Epidermal melanocyte (primary cell): ENCODE data around the gene OR2G3.

Experiments
- DNase-seq: peaks from one replicate; pipeline ENCODE4 v3.0.0; 2011; ENCODE audit warnings: low spot score; ENCODE audit not compliant: insufficient read length

Gene OR2G3

GRCh38 chr1:247605286-247605685 is at the start of gene OR2G3:
TSS of gene OR2G3 (plus strand) at chr1:247605586. CDS start at chr1:247605586, 0 bp downstream.
- no peak for DNase-seq

DNA sequence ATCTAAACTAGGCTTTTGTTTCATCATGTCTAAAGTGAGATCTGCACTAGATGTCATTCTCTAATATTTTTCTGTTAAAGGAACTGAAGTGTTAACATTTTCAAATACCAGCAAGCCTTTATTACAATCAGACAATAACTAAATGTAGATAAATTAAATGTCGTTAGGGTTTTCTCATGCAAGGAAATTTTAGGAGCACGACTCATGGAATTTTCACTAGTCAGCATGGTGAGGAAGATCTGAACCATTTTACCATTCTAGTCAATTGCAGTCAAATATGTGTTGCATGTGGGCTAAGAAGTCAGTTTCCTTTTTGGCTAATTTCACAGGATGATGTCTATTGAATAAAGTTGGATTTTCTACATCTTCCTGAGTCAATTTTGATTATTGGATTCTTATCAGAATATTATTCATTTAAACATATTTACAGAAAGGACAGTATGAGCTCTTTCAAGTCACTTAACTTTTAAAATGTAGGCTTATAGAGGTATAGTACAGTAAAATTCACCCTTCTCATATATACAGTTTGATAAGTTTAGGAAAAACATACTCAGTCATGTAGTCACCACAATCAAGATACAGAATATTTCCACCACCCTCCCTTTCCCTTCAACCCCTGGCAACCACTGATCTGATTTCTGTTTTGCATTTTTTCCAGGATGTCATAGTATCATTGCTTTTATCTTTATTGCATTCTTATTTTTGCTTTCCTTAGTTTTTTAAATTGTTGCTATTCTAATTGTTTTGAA is 47.3 kb upstream of the OR2G3 start:
- DNase-seq, result no peak

DNA sequence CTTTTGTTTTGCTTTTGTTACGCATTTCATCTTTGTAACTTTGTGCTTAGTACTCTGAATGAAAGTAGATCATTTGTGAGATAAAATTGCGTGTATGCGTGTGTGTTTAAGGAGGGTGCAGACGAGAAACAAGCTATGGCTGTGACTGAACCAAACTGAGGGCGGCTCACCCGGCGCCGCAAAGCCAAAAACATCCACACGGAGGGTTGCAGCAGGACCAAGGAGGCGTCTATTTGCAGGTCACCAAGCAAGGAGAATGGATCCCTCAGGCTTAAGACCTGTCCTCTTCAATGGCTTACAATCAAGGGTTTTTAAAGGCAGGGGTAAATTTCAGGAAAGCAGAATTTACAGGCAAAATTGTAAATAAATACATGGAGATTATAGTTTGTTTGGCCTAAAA is 43.7 kb upstream of the OR2G3 start:
- DNase-seq, result no peak

DNA sequence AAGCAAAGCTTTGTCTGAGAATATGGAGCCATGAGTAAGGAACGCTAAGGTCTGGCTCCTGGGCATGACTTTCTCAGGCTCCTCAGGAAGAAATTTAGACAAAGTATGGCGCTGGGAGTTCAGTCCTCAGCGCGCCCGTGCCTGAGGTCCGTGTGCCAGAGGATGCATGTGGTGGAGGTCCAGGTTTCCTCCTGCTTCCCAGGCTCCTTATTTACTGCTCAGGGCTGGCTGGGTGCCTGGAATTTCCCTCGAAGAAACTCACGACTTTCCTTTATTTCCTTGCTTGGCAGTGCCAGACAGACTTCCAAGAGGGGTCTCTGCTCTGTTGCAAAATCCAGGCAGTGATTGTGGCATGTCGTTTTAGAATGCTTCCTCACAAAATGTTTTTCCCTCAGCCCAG is 43.2 kb upstream of the OR2G3 start:
- DNase-seq, result no peak

- no peak for DNase-seq
Observed at GRCh38 chr1:247574236-247574635, 31.1 kb upstream of the OR2G3 start.

DNA sequence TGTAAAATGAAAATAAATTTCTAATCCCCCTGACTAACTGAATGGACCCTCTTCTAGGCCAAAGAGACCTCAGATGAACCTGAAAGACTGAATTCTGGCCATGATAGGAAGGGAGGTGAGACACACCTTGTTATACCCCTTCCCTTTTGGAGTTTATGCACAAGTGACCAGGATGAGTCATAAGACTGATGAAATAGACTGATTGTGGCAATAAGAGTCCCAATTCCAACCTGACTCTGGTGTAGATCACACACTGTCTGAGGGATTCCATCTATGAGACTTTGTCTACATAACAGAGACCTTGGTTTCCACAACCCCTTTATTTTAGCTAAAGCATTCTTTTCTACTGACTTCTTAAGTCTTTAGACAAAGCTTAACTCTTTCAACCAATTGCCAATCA is 30.7 kb upstream of the OR2G3 start:
- no peak for DNase-seq

DNA sequence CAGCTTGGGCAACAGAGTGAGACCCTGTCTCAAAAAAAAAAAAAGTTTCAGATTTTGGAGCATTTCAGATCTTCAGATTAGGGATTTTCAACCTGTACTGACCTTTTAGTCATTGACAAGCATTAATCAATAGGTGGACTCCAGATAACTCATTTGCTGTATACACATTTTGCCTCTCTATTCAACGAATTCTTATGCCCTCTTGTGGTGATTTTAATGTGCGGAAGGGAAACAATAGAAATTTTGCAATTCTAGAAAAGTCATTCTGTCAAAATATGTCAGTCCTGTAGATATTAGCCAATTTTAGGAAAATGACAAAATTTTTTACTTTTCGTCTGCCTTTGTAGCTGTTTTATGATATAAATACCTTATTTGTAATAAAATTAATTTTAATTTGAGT is 28.9 kb upstream of the OR2G3 start:
- no peak for DNase-seq

- no peak for DNase-seq
Observed at GRCh38 chr1:247578946-247579460, 26.4 kb upstream of the OR2G3 start.

GRCh38 chr1:247588060-247588459 is 17.3 kb upstream of the OR2G3 start, which contains the start of gene OR2G2:
TSS of gene OR2G2 (plus strand) at chr1:247588360. CDS start at chr1:247588360, 0 bp downstream.
- DNase-seq, result no peak

GRCh38 chr1:247613405-247613804 is 8.0 kb downstream of the OR2G3 start:
- DNase-seq, result no peak

DNA sequence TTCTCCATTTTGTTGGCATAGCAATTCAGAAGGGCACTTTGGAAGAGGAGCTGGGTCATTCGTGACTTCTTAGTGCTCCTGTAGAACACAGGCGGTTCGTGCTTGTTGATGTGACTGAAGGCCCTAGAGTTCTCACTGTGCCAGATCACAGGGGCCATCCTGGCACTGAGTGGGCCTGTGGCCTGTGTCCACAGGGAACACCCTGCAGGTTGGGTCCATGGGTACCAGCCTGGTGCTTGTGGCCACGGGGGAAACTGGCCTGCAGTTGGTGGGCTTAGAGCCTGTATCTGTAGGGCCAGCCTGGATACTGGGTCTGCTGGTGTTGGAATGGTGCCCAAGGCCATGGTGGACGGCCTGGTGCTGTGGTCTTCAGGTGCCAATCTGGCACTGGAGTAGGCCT is 9.2 kb downstream of the OR2G3 start:
- DNase-seq, result no peak

DNA sequence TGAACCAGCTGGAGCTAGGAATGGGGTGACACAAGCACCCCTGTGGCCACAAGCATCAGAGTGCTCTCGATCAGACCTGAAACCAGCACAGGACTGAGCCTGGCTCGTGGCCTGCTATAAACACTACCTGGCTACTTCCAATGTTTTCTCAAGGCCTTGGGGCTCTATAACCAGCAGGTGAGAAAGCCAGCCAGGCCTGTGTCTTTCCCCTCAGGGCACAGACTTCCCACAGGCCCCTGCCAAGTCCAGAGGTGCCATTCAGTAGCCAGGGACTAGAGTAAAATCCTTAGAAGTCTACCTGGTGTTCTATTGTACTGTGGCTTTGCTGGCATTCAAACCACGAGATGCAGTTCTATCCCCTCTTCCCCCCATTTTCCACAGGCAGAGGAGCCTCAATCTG is 22.6 kb downstream of the OR2G3 start:
- no peak for DNase-seq

- no peak for DNase-seq
Observed at GRCh38 chr1:247638011-247638410, 32.6 kb downstream of the OR2G3 start.

DNA sequence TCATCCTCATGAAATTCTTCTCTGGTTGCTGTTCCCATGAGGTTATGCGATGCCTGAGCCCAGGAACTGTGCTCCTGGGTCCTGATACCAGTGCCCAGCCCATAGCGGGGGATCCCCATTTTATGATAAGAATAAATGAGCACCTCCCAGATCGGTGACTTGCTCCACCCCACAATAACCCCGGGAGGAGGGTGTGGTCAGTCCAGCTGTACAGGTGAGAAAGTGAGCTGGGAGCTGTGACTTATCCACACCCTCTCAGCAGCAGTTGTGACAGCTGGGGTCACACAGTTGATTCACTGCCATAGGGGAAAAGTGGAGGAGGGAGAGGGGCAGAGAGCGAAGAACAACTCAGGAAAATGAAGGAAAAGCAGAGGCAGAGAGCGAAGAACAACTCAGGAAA is 33.4 kb downstream of the OR2G3 start:
- DNase-seq, result no peak

DNA sequence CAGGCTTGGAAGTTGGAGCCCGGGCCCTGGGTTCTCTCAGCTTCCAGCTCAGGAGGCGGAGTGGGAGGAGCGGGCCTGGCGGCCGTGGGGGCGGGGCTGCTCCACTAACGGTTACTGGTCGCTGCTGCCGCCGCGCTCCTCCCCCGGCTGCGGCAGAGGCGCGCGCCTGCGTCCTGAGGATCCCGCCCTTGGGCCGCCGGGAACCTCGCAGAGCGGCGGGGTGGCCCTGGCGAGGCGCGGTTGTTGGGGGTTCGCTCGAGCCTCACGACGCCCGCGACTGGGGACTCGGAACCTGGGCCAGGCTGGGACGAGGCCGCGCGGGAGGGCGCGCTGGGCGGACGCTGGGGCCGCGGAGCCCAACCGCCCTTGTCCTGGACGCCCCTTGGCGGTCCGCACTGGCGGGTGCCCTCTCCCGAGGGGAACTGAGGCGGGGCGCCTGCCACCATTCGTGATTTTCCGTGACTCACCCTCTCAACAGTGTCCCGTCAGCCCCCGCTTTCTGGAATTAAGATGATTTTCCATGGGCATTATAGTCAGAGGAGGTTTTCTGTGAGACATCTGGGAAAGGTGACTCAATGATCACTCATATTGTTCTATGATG is 34.1 kb downstream of the OR2G3 start:
- DNase-seq, result no peak

GRCh38 chr1:247642742-247643141 is 37.4 kb downstream of the OR2G3 start:
- no peak for DNase-seq

DNA sequence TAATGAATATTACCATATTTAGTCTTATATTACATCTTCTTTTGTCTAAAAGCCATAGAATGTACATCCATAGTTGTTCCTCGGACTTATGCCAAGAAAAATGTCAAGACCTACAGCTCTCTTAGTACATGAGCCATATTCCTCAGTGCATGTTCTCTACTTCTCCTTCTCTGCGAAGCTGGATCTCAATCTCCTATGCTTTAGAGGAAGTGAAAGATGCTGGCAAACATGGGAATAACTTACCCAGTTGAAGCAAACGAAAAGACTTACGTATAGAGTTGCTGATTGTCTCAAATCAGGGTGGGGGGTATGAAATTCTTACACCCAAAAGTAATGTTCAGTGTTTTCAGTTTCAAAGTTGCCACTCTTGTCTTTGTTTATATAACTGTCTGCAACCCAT is 41.5 kb downstream of the OR2G3 start:
- no peak for DNase-seq

DNA sequence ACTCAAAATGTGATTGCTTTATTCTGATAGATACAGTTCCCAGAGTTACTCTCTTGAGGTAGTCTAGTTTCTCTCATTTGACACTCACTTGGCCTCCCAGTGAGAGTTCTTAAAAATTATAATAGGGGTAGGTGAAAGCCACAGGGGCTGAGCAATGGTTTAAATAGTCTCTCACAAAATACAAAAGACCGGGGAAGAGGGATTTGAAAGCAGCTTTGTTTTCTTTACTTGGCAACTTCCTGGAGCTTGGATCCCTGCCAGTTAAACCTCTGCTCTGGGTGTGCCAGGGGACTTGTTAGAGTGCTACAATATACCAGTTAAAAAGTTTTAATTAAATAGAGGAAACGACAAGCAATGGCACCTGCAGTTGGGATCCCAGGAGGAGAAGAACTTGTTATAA is 42.5 kb downstream of the OR2G3 start:
- DNase-seq, result no peak

GRCh38 chr1:247653040-247653439 is 47.7 kb downstream of the OR2G3 start:
- DNase-seq, result no peak
